CD4-positive, alpha-beta T cell treated with Interleukin-17A for 4 hours (primary cell): ENCODE data around the gene HPD.
A peak's percentile ranks its signal among the peaks of the same experiment; 100 is the strongest.

Experiments
- DNase-seq: peaks from one replicate; pipeline ENCODE4 v3.0.0-alpha.2; 2020; ENCODE audit warnings: mixed read lengths

HPD gene

GRCh38 chr12:121809712-121810116 is 48.9 kb downstream of the HPD start:
- DNase-seq, result no peak

- DNase-seq, result no peak
These were observed 50.0 kb downstream of the HPD start for GRCh38 chr12:121808623-121809022.

GRCh38 chr12:121807642-121808347 is 50.9 kb downstream of the HPD start:
- no peak for DNase-seq

GRCh38 chr12:121806546-121807423 is 51.9 kb downstream of the HPD start:
- DNase-seq, result no peak

GRCh38 chr12:121806009-121806545 is 52.6 kb downstream of the HPD start:
- DNase-seq, result no peak

- no peak for DNase-seq
These were observed 53.3 kb downstream of the HPD start for GRCh38 chr12:121805171-121806008.

GRCh38 chr12:121804417-121805111 is 54.1 kb downstream of the HPD start:
- DNase-seq, result peak; percentile 80

GRCh38 chr12:121803861-121804416 is 54.7 kb downstream of the HPD start, which contains the start of gene SETD1B:
Gene SETD1B, plus strand, starts transcription at chr12:121804009. Its CDS starts 729 bp downstream, at chr12:121804738.
- peak; percentile 73 for DNase-seq

GRCh38 chr12:121802843-121803698 is 55.6 kb downstream of the HPD start:
- peak; percentile 88 for DNase-seq

GRCh38 chr12:121802485-121802842 is 56.2 kb downstream of the HPD start:
- DNase-seq, result no peak

GRCh38 chr12:121801595-121802484 is 56.8 kb downstream of the HPD start:
- DNase-seq, result peak; percentile 73

GRCh38 chr12:121800694-121801594 is 57.7 kb downstream of the HPD start:
- peak; percentile 80 for DNase-seq

- DNase-seq, result peak; percentile 92
These were observed 58.6 kb downstream of the HPD start for GRCh38 chr12:121799842-121800693.

GRCh38 chr12:121799156-121799841 is 59.4 kb downstream of the HPD start:
- peak; percentile 67 for DNase-seq

- no peak for DNase-seq
These were observed 59.9 kb downstream of the HPD start for GRCh38 chr12:121798787-121799155.

GRCh38 chr12:121797937-121798786 is 60.5 kb downstream of the HPD start:
- DNase-seq, result no peak
